IMR-90 (cell line): Measurements from ENCODE around the gene BGLAP. TPM values are rescaled to one million over a fixed set of nuclear protein-coding genes. Genes with fewer than 3 reads are reported as not detected.

Source experiments
- ATAC-seq: fragments of 200-7000 bp; cut with Tn5 transposase; 2 replicates; pipeline ENCODE4 v1.9.1; 2020; ENCODE audit warnings: low read depth, mild to moderate bottlenecking, moderate library complexity
- BruUV-seq: library from RNA; stranded (reverse); fragments of 400-500 nt; replicated peaks from 2 replicates; lab custom pipeline; 2021; lab: Mats Ljungman, UMichigan
- CTCF ChIA-PET: fragments of 300-600 bp; formaldehyde crosslinking; extraction: SDS; loops from one replicate; lab custom pipeline; 2021; ENCODE audit warnings: antibody characterized with exemption; lab: Yijun Ruan, JAX
- POLR2A ChIA-PET: fragments of 300-600 bp; sonication (Branson Sonifier 250); formaldehyde crosslinking; loops from one replicate; lab custom pipeline; 2022; ENCODE audit warnings: antibody characterized with exemption; ENCODE audit not compliant: unreplicated experiment; lab: Charles Lee
- DNase-seq: peaks from one replicate; pipeline ENCODE4 v3.0.0; 2013
- H2AFZ ChIP-seq: replicated peaks from 2 replicates; pipeline ENCODE3; 2013; ENCODE audit warnings: low read length, mild to moderate bottlenecking; ENCODE audit not compliant: poor library complexity
- H2AK5ac ChIP-seq: 2 replicates; pipeline ENCODE4 v1.6.1; 2013; ENCODE audit warnings: low read depth, low read length, inconsistent platforms
- H2AK9ac ChIP-seq: replicated peaks from 2 replicates; pipeline ENCODE3; 2013; ENCODE audit warnings: mild to moderate bottlenecking, low read depth, low read length, moderate library complexity; ENCODE audit not compliant: poor library complexity
- H2BK120ac ChIP-seq: 2 replicates; pipeline ENCODE4 v1.6.1; 2013; ENCODE audit warnings: low read depth, low read length, inconsistent platforms
- H2BK15ac ChIP-seq: 3 replicates; pipeline ENCODE4 v1.6.1; 2013; ENCODE audit warnings: low read depth, low read length, inconsistent platforms
- H2BK20ac ChIP-seq: 2 replicates; pipeline ENCODE4 v1.6.1; 2013; ENCODE audit warnings: low read depth, mild to moderate bottlenecking, inconsistent platforms, low read length, moderate library complexity
- H2BK5ac ChIP-seq: 2 replicates; pipeline ENCODE4 v1.6.1; 2013; ENCODE audit warnings: mild to moderate bottlenecking, low read depth, low read length, inconsistent platforms; ENCODE audit not compliant: poor library complexity, severe bottlenecking
- H3K14ac ChIP-seq: replicated peaks from 2 replicates; pipeline ENCODE4 v1.6.1; 2013; ENCODE audit warnings: low read depth, low read length, inconsistent platforms
- H3K18ac ChIP-seq: 2 replicates; pipeline ENCODE4 v1.6.1; 2013; ENCODE audit warnings: low read depth, low read length, control low read depth
- H3K23ac ChIP-seq: 2 replicates; pipeline ENCODE4 v1.6.1; 2013; ENCODE audit warnings: low read depth, low read length, inconsistent platforms
- H3K27ac ChIP-seq: 2 replicates; pipeline ENCODE4 v1.5.1; 2013; ENCODE audit warnings: mild to moderate bottlenecking, control low read depth, low read length; ENCODE audit not compliant: insufficient read depth
- H3K27me3 ChIP-seq: 2 replicates; pipeline ENCODE4 v1.6.1; 2013; ENCODE audit warnings: low read length; ENCODE audit not compliant: control insufficient read depth, insufficient read depth
- H3K36me3 ChIP-seq: 2 replicates; pipeline ENCODE4 v1.6.1; 2013; ENCODE audit warnings: low read length, mixed read lengths; ENCODE audit not compliant: control insufficient read depth, insufficient read depth
- H3K4ac ChIP-seq: 2 replicates; pipeline ENCODE4 v1.6.1; 2013; ENCODE audit warnings: low read depth, low read length, inconsistent platforms
- H3K4me1 ChIP-seq: 2 replicates; pipeline ENCODE4 v1.6.1; 2013; ENCODE audit warnings: low read length, mixed read lengths; ENCODE audit not compliant: control insufficient read depth, insufficient read depth
- H3K4me2 ChIP-seq: 2 replicates; pipeline ENCODE4 v1.6.1; 2013; ENCODE audit warnings: low read depth, mild to moderate bottlenecking, control low read depth, low read length, moderate library complexity
- H3K4me3 ChIP-seq: 2 replicates; pipeline ENCODE4 v1.5.1; 2013; ENCODE audit warnings: low read depth, mild to moderate bottlenecking, control low read depth, low read length, moderate library complexity; ENCODE audit not compliant: insufficient read depth
- H3K56ac ChIP-seq: 2 replicates; pipeline ENCODE4 v1.6.1; 2013; ENCODE audit warnings: low read length, inconsistent platforms; ENCODE audit not compliant: insufficient read depth; ENCODE audit errors: extremely low read depth
- H3K79me1 ChIP-seq, 2 experiments: 2 replicates each; pipeline ENCODE4 v1.6.1; 2013; ENCODE audit warnings: low read length in 2 of 2, inconsistent platforms in 1 of 2, low read depth in 1 of 2
- H3K9ac ChIP-seq: 2 replicates; pipeline ENCODE4 v1.6.1; 2013; ENCODE audit warnings: low read depth, low read length, control low read depth
- H3K9me1 ChIP-seq: 2 replicates; pipeline ENCODE4 v1.6.1; 2013; ENCODE audit warnings: low read length, inconsistent platforms; ENCODE audit not compliant: insufficient read depth
- H3K9me3 ChIP-seq: 2 replicates; pipeline ENCODE4 v1.6.1; 2013; ENCODE audit warnings: low read length; ENCODE audit not compliant: control insufficient read depth, insufficient read depth
- H4K20me1 ChIP-seq: 2 replicates; pipeline ENCODE4 v1.6.1; 2013; ENCODE audit warnings: low read length, inconsistent platforms; ENCODE audit not compliant: insufficient read depth
- H4K5ac ChIP-seq: 2 replicates; pipeline ENCODE4 v1.6.1; 2013; ENCODE audit warnings: mild to moderate bottlenecking, low read depth, low read length, control low read depth
- H4K8ac ChIP-seq, 2 experiments: 2 replicates each; pipeline ENCODE4 v1.6.1; 2013; ENCODE audit warnings: low read depth in 2 of 2, low read length in 2 of 2, control low read depth in 1 of 2, inconsistent platforms in 1 of 2
- H4K91ac ChIP-seq: 2 replicates; pipeline ENCODE4 v1.6.1; 2013; ENCODE audit warnings: low read depth, low read length, inconsistent platforms; ENCODE audit not compliant: insufficient read depth
- BHLHE40 ChIP-seq: fragments of 150-350 bp; IDR thresholded peaks from 2 replicates; pipeline ENCODE4 v1.6.1; 2016; ENCODE audit warnings: mild to moderate bottlenecking, low read depth, low read length
- CEBPB ChIP-seq: IDR thresholded peaks from 2 replicates; pipeline ENCODE4 v1.6.1; 2012; ENCODE audit warnings: low read depth, low read length, improper control_type of control experiment
- CHD1 ChIP-seq: IDR thresholded peaks from 2 replicates; pipeline ENCODE4 v1.6.1; 2012; ENCODE audit warnings: low read depth, low read length, improper control_type of control experiment
- FOS ChIP-seq: fragments of 150-350 bp; IDR thresholded peaks from 2 replicates; pipeline ENCODE4 v1.6.1; 2016; ENCODE audit warnings: low read depth, low read length
- MAFK ChIP-seq: IDR thresholded peaks from 2 replicates; pipeline ENCODE4 v1.6.1; 2012; ENCODE audit warnings: low read depth, low read length, improper control_type of control experiment
- MAZ ChIP-seq: IDR thresholded peaks from 2 replicates; pipeline ENCODE4 v1.6.1; 2012; ENCODE audit warnings: low read depth, mild to moderate bottlenecking, low read length, improper control_type of control experiment, moderate library complexity, borderline replicate concordance
- MXI1 ChIP-seq: IDR thresholded peaks from 2 replicates; pipeline ENCODE4 v1.6.1; 2012; ENCODE audit warnings: low read depth, mild to moderate bottlenecking, low read length, moderate library complexity, borderline replicate concordance
- NFE2L2 ChIP-seq: fragments of 150-350 bp; IDR thresholded peaks from 2 replicates; pipeline ENCODE4 v1.6.1; 2016; ENCODE audit warnings: low read depth, mild to moderate bottlenecking, low read length
- RAD21 ChIP-seq: IDR thresholded peaks from 2 replicates; pipeline ENCODE4 v1.6.1; 2012; ENCODE audit warnings: low read length, improper control_type of control experiment
- RFX5 ChIP-seq: IDR thresholded peaks from 2 replicates; pipeline ENCODE4 v1.8.0; 2012; ENCODE audit warnings: low read depth, mild to moderate bottlenecking, low read length, moderate library complexity
- SMC3 ChIP-seq: fragments of 150-350 bp; IDR thresholded peaks from 2 replicates; pipeline ENCODE4 v1.6.1; 2016; ENCODE audit warnings: low read depth, mild to moderate bottlenecking, antibody characterized with exemption, low read length, moderate library complexity
- WGBS, 2 experiments: methylation state at CpG; one replicate each; pipeline versions ENCODE4 v1.1.5 to v1.1.7; 2013; ENCODE audit warnings: missing lambda C conversion rate in 2 of 2; ENCODE audit not compliant: insufficient read length in 1 of 2; ENCODE audit errors: extremely low coverage in 2 of 2; 5-methylcytosine and 5-hydroxymethylcytosine counted together
- dilution Hi-C: fragments of 300-500 bp; cut with HindIII; formaldehyde crosslinking; loops from one replicate; pipeline ENCODE4 v1.14.3; 2018; ENCODE audit warnings: low sequenced_read_pairs; ENCODE audit not compliant: unreplicated experiment
- in situ Hi-C: fragments of 300-500 bp; cut with MboI; formaldehyde crosslinking; loops from 3 replicates; pipeline ENCODE4 v1.14.3; 2019; ENCODE audit warnings: low sequenced_read_pairs, inconsistent platforms, mixed read lengths
- intact Hi-C: fragments of 100-400 bp; cut with micrococcal nuclease; formaldehyde crosslinking; loops from 2 replicates; pipeline ENCODE4 v1.10.0; 2022
- polyA plus RNA-seq, 3 experiments: library from polyadenylated mRNA; depleted of rRNA; stranded (reverse); fragments of >200 nt; gene quantifications; 2 replicates each; pipeline ENCODE4 v1.2.3, GENCODE V29; 2012; ENCODE audit warnings: low replicate concordance in 1 of 3
- total RNA-seq: library from RNA; depleted of rRNA; stranded (reverse); fragments of >200 nt; gene quantifications from 2 replicates; pipeline ENCODE4 v1.2.3, GENCODE V29; 2012
- TF ChIP-seq, protein P1 (sequence below): fragments of 150-350 bp; IDR thresholded peaks from 2 replicates; pipeline ENCODE4 v1.6.1; 2016; ENCODE audit warnings: low read depth, mild to moderate bottlenecking, low read length, moderate library complexity, borderline replicate concordance

Gene BGLAP
- total and polyA plus RNA-seq, 2 of the 4 experiments (the other 2 are of a cell fraction), result 0.67 TPM; not detected in 1

- Histone ChIP-seq H3K4me2 (no peak overlapping the region), H4K5ac (no peak overlapping the region), H2BK5ac (no peak overlapping the region), H2BK120ac (no peak overlapping the region), H2AK9ac (peak overlapping the region; percentile 13), H3K27ac (no peak overlapping the region), H3K36me3 (peaks cover 74% of the 10 kb centered on the region), H3K79me1 (peaks cover 6 to 16% of the 10 kb centered on the region in 2 experiments; a peak in 3 of 4 replicates), H3K9me1 (no peaks in the 10 kb centered on the region), H3K23ac (no peak overlapping the region), H2AK5ac (no peak overlapping the region), H3K56ac (no peak overlapping the region), H3K27me3 (no peaks in the 10 kb centered on the region), H3K4me3 (no peak overlapping the region), H3K14ac (no peak overlapping the region), H4K20me1 (0 out of 2 replicates have a peak, but pooled peaks cover 3% of the 10 kb centered on the region), H2BK20ac (no peak overlapping the region), H3K9ac (no peak overlapping the region), H3K18ac (no peak overlapping the region), H4K8ac (no peak overlapping the region), H3K4me1 (no peaks in the 10 kb centered on the region), H3K4ac (no peak overlapping the region), H2BK15ac (no peak overlapping the region), H4K91ac (no peak overlapping the region), H2AFZ (no peak overlapping the region), H3K9me3 (no peaks in the 10 kb centered on the region)
- no TSS peak for BruUV-seq
- intact Hi-C loops (no loop called here), dilution Hi-C loops (no loop called here), in situ Hi-C loops (no loop called here)
- ChIA-PET CTCF (no interaction called here), POLR2A (no interaction called here)
- WGBS, 2 experiments, result 100% methylated on average over 2 of the region's 3 CpGs; no CpG with 5 or more reads in 1 of the 2 experiments
- no peak for ATAC-seq
- DNase-seq, result no peak
- TF ChIP-seq NFE2L2 (no peak), BHLHE40 (no peak), RAD21 (no peak), FOS (no peak), RFX5 (no peak), CEBPB (no peak), MAFK (no peak), SMC3 (no peak), CHD1 (no peak), MAZ (no peak), MXI1 (no peak)
- TF ChIP-seq, protein P1, sequence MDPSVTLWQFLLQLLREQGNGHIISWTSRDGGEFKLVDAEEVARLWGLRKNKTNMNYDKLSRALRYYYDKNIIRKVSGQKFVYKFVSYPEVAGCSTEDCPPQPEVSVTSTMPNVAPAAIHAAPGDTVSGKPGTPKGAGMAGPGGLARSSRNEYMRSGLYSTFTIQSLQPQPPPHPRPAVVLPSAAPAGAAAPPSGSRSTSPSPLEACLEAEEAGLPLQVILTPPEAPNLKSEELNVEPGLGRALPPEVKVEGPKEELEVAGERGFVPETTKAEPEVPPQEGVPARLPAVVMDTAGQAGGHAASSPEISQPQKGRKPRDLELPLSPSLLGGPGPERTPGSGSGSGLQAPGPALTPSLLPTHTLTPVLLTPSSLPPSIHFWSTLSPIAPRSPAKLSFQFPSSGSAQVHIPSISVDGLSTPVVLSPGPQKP, result no peak
These were observed 11.7 kb downstream of the BGLAP start for GRCh38 chr1:156253634-156254033.
